ENCODE data around the gene RHBG.

DNA sequence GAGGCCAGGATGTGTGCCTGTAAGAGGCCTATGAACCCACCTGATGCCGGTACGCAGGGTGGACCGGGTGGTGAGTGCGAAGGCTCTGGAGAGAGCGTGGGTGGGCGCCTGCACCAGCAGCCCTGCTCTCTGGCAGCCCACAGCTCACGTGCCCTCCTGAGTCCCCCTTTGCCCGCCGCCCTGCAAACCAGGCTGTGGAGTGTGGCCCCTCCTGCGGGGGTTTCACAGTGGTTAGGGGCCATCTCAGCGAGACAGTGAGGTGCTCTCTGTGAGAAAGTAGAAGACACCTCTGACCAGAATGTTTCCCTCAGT lies 22.3 kb downstream of the RHBG start:
- TF ChIP-seq, protein P1, sequence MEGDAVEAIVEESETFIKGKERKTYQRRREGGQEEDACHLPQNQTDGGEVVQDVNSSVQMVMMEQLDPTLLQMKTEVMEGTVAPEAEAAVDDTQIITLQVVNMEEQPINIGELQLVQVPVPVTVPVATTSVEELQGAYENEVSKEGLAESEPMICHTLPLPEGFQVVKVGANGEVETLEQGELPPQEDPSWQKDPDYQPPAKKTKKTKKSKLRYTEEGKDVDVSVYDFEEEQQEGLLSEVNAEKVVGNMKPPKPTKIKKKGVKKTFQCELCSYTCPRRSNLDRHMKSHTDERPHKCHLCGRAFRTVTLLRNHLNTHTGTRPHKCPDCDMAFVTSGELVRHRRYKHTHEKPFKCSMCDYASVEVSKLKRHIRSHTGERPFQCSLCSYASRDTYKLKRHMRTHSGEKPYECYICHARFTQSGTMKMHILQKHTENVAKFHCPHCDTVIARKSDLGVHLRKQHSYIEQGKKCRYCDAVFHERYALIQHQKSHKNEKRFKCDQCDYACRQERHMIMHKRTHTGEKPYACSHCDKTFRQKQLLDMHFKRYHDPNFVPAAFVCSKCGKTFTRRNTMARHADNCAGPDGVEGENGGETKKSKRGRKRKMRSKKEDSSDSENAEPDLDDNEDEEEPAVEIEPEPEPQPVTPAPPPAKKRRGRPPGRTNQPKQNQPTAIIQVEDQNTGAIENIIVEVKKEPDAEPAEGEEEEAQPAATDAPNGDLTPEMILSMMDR (IDR thresholded peaks at IDR 0.05), result no peak
- no peak for TF ChIP-seq POLR2A (IDR thresholded peaks at IDR 0.05; ENCODE audit: low read depth)
